ENCODE data around the gene KCNIP4.

GRCh38 chr4:21989351-21989750, 40.8 kb upstream of the KCNIP4 start:
- TF ChIP-seq, protein P1, sequence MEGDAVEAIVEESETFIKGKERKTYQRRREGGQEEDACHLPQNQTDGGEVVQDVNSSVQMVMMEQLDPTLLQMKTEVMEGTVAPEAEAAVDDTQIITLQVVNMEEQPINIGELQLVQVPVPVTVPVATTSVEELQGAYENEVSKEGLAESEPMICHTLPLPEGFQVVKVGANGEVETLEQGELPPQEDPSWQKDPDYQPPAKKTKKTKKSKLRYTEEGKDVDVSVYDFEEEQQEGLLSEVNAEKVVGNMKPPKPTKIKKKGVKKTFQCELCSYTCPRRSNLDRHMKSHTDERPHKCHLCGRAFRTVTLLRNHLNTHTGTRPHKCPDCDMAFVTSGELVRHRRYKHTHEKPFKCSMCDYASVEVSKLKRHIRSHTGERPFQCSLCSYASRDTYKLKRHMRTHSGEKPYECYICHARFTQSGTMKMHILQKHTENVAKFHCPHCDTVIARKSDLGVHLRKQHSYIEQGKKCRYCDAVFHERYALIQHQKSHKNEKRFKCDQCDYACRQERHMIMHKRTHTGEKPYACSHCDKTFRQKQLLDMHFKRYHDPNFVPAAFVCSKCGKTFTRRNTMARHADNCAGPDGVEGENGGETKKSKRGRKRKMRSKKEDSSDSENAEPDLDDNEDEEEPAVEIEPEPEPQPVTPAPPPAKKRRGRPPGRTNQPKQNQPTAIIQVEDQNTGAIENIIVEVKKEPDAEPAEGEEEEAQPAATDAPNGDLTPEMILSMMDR (optimal IDR thresholded peaks at IDR 0.05 in 1 of 3, IDR thresholded peaks at IDR 0.05 in 1 of 3, conservative IDR thresholded peaks at IDR 0.05 in 1 of 3; ENCODE audit: extremely low read depth in 1 of 3, insufficient read depth in 2 of 3, low read length in 3 of 3) = no peak
- TF ChIP-seq EZH2 (IDR thresholded peaks at IDR 0.05; ENCODE audit: low read length) = no peak

All from keratinocyte (primary cell).